Neuronal stem cell (in vitro differentiated cells): ENCODE data around the gene ADARB1.

Source experiments
- DNase-seq: peaks from one replicate; pipeline ENCODE4 v3.0.0-alpha.2; 2013; ENCODE audit warnings: low spot score
- H2AFZ ChIP-seq: one replicate; pipeline ENCODE4 v1.6.1; 2013; ENCODE audit warnings: mild to moderate bottlenecking, low read length, inconsistent platforms
- H2AK5ac ChIP-seq: 2 replicates; pipeline ENCODE4 v1.6.1; 2013; ENCODE audit warnings: low read depth, mild to moderate bottlenecking, inconsistent platforms, low read length, moderate library complexity, mixed read lengths
- H2BK120ac ChIP-seq: 2 replicates; pipeline ENCODE4 v1.6.1; 2013; ENCODE audit warnings: low read depth, mild to moderate bottlenecking, inconsistent platforms, low read length, moderate library complexity, mixed read lengths
- H2BK12ac ChIP-seq: one replicate; pipeline ENCODE4 v1.6.1; 2013; ENCODE audit warnings: low read length, inconsistent platforms
- H2BK15ac ChIP-seq: 2 replicates; pipeline ENCODE4 v1.6.1; 2013; ENCODE audit warnings: mild to moderate bottlenecking, low read length, inconsistent platforms, mixed read lengths
- H2BK5ac ChIP-seq: one replicate; pipeline ENCODE4 v1.6.1; 2013; ENCODE audit warnings: inconsistent platforms, mild to moderate bottlenecking, low read length, moderate library complexity
- H3K14ac ChIP-seq: one replicate; pipeline ENCODE4 v1.6.1; 2013; ENCODE audit warnings: low read length, inconsistent platforms
- H3K18ac ChIP-seq: 2 replicates; pipeline ENCODE4 v1.6.1; 2013; ENCODE audit warnings: low read length, inconsistent platforms
- H3K23ac ChIP-seq: 2 replicates; pipeline ENCODE4 v1.6.1; 2013; ENCODE audit warnings: low read depth, mild to moderate bottlenecking, mixed read lengths, low read length, inconsistent platforms; ENCODE audit not compliant: poor library complexity
- H3K27ac ChIP-seq: replicated peaks from 3 replicates; pipeline ENCODE4 v1.5.1; 2013; ENCODE audit warnings: low read length, inconsistent platforms
- H3K27me3 ChIP-seq, 3 experiments: 2 replicates each; pipeline ENCODE4 v1.6.1; 2013; ENCODE audit warnings: low read length in 3 of 3, mild to moderate bottlenecking in 2 of 3, inconsistent platforms in 1 of 3, low read depth in 1 of 3, mixed read lengths in 1 of 3, moderate library complexity in 1 of 3; ENCODE audit not compliant: control insufficient read depth in 3 of 3, insufficient read depth in 3 of 3
- H3K36me3 ChIP-seq, 2 donors: replicated peaks in 1 of 2; 2 replicates each; pipeline ENCODE4 v1.6.1; 2013; ENCODE audit warnings: low read length in 2 of 2; ENCODE audit not compliant: control insufficient read depth in 2 of 2, insufficient read depth in 2 of 2
- H3K4ac ChIP-seq: 2 replicates; pipeline ENCODE4 v1.6.1; 2013; ENCODE audit warnings: inconsistent platforms, mild to moderate bottlenecking, low read length, moderate library complexity
- H3K4me1 ChIP-seq, 2 donors: 1 replicate in 1 of 2; 2 replicates in 1 of 2; pipeline ENCODE4 v1.6.1; 2013; ENCODE audit warnings: low read length in 2 of 2, low read depth in 1 of 2; ENCODE audit not compliant: control insufficient read depth in 2 of 2, insufficient read depth in 1 of 2
- H3K4me2 ChIP-seq: one replicate; pipeline ENCODE4 v1.6.1; 2013; ENCODE audit warnings: mild to moderate bottlenecking, low read length, inconsistent platforms; ENCODE audit not compliant: insufficient read depth, poor library complexity, severe bottlenecking
- H3K4me3 ChIP-seq, 2 donors: 2 replicates each; pipeline ENCODE4 v1.5.1; 2013; ENCODE audit warnings: low read length in 2 of 2, mild to moderate bottlenecking in 2 of 2, inconsistent platforms in 1 of 2, moderate library complexity in 1 of 2
- H3K79me1 ChIP-seq: one replicate; pipeline ENCODE4 v1.6.1; 2013; ENCODE audit warnings: low read depth, mild to moderate bottlenecking, inconsistent platforms, low read length, moderate library complexity
- H3K9ac ChIP-seq: one replicate; pipeline ENCODE4 v1.6.1; 2013; ENCODE audit warnings: mild to moderate bottlenecking, low read depth, low read length, inconsistent platforms; ENCODE audit not compliant: poor library complexity
- H3K9me3 ChIP-seq, 2 donors: replicated peaks in 1 of 2; 2 replicates each; pipeline versions ENCODE3 to v1.6.1; 2013; ENCODE audit warnings: low read length in 2 of 2, mild to moderate bottlenecking in 2 of 2, inconsistent platforms in 1 of 2, low read depth in 1 of 2, mixed read lengths in 1 of 2, moderate library complexity in 1 of 2; ENCODE audit not compliant: control insufficient read depth in 2 of 2, insufficient read depth in 1 of 2
- H4K8ac ChIP-seq: one replicate; pipeline ENCODE4 v1.6.1; 2013; ENCODE audit warnings: low read depth, mild to moderate bottlenecking, inconsistent platforms, low read length, moderate library complexity
- H4K91ac ChIP-seq: one replicate; pipeline ENCODE4 v1.6.1; 2013; ENCODE audit warnings: low read length, low read depth, mild to moderate bottlenecking, inconsistent platforms; ENCODE audit not compliant: poor library complexity
- WGBS, 2 donors: extraction: QIAGEN DNeasy Blood & Tissue Kit; methylation state at CpG; one replicate each; pipeline ENCODE4 v1.1.7; 2013; ENCODE audit warnings: missing lambda C conversion rate in 2 of 2, mixed read lengths in 1 of 2; ENCODE audit not compliant: insufficient read length in 2 of 2, insufficient replicate concordance in 1 of 2; ENCODE audit errors: extremely low coverage in 2 of 2; 5-methylcytosine and 5-hydroxymethylcytosine counted together

The ADARB1 gene

DNA sequence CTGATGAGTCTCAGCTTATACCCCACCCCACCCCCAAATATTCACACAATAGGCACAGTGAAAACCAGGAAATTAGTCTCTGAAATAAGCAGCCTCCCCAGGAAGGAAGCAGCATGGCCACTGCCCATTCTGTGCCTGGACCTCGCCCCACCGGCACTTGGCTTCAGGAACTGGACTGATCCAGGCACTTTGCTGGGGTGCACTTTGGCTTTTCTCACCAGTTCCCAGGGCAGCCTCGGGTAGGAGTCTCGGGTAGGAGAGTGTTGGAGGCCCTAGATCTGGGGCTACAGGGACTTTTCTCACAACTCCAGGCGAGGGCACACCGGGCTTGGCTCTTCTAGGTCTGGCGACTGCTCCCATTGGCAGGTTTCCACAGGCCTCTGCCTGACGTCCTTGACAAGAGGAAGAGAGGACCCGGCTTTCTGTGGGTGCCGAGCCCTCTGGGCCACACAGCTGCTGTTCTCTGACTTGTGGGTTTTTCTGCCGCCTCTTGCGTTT, 18.7 kb downstream of the ADARB1 start:
- Histone ChIP-seq H3K27ac (no peak overlapping the region), H4K8ac (no peak overlapping the region), H2AFZ (no peak overlapping the region), H3K18ac (no peak overlapping the region), H2BK15ac (no peak overlapping the region), H2BK5ac (no peak overlapping the region), H3K27me3 (no peaks in the 10 kb centered on the region), H3K79me1 (no peaks in the 10 kb centered on the region), H3K36me3 (no peaks in the 10 kb centered on the region), H3K4me3 (no peak overlapping the region), H3K14ac (no peak overlapping the region), H3K4me2 (no peak overlapping the region), H3K9me3 (no peaks in the 10 kb centered on the region), H3K23ac (peak overlapping the region; percentile 77), H3K4me1 (peaks cover 2 to 6% of the 10 kb centered on the region in 2 donors), H4K91ac (no peak overlapping the region), H3K9ac (no peak overlapping the region), H3K4ac (no peak overlapping the region), H2AK5ac (peak overlapping the region; percentile 10), H2BK12ac (no peak overlapping the region), H2BK120ac (no peak overlapping the region)
- DNase-seq, result no peak
- no CpG with 5 or more reads among the region's 12 CpGs for WGBS, 2 donors

GRCh38 chr21:45094412-45094811, 20.0 kb downstream of the ADARB1 start:
- no peak overlapping the region for H3K4me2 ChIP-seq
- no peak for DNase-seq
- peaks cover 2 to 6% of the 10 kb centered on the region in 2 donors for H3K4me1 ChIP-seq
- H2BK120ac ChIP-seq, result no peak overlapping the region
- H2AFZ ChIP-seq, result no peak overlapping the region
- no CpG with 5 or more reads among the region's 7 CpGs for WGBS, 2 donors
- no peak overlapping the region for H2BK5ac ChIP-seq
- no peak overlapping the region for H3K18ac ChIP-seq
- H3K36me3 ChIP-seq, result no peaks in the 10 kb centered on the region
- no peak overlapping the region for H3K4ac ChIP-seq
- no peaks in the 10 kb centered on the region for H3K27me3 ChIP-seq
- no peak overlapping the region for H3K9ac ChIP-seq
- no peak overlapping the region for H3K4me3 ChIP-seq
- no peak overlapping the region for H3K14ac ChIP-seq
- H2BK12ac ChIP-seq, result no peak overlapping the region
- no peak overlapping the region for H3K23ac ChIP-seq
- no peaks in the 10 kb centered on the region for H3K79me1 ChIP-seq
- H3K27ac ChIP-seq, result no peak overlapping the region
- H4K8ac ChIP-seq, result no peak overlapping the region
- no peaks in the 10 kb centered on the region for H3K9me3 ChIP-seq
- no peak overlapping the region for H2AK5ac ChIP-seq
- H4K91ac ChIP-seq, result no peak overlapping the region
- no peak overlapping the region for H2BK15ac ChIP-seq

DNA sequence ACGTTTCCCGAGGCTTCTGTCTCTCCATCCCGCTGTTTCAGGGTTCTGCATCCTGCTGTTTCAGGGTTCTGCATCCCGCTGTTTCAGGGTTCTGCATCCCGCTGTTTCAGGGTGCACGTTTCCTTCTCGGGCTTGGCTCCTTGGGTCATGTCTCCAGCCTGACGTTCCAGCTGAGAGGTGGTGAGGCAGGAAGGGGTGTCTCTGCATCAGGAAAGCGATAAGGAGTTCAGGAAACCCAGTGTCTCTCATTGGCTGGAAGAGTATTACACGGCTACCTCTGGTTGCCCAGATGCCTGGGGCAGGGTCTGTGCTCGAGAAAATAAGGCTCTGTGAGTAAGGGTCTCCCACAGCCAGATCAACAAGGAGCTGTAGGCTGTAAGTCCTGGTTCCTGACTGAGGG, 21.1 kb downstream of the ADARB1 start:
- no peak overlapping the region for H3K23ac ChIP-seq
- DNase-seq, result no peak
- H3K9ac ChIP-seq, result no peak overlapping the region
- H3K79me1 ChIP-seq, result no peaks in the 10 kb centered on the region
- H3K27ac ChIP-seq, result no peak overlapping the region
- H3K27me3 ChIP-seq, result no peaks in the 10 kb centered on the region
- no peak overlapping the region for H3K4me3 ChIP-seq
- no peak overlapping the region for H4K8ac ChIP-seq
- no peak overlapping the region for H2BK5ac ChIP-seq
- no peak overlapping the region for H3K14ac ChIP-seq
- no peak overlapping the region for H2BK120ac ChIP-seq
- H4K91ac ChIP-seq, result no peak overlapping the region
- no peak overlapping the region for H2AFZ ChIP-seq
- no CpG with 5 or more reads among the region's 11 CpGs for WGBS, 2 donors
- H3K9me3 ChIP-seq, result no peaks in the 10 kb centered on the region
- H3K4ac ChIP-seq, result no peak overlapping the region
- H3K4me1 ChIP-seq, result peaks cover 2 to 6% of the 10 kb centered on the region in 2 donors
- no peak overlapping the region for H2BK15ac ChIP-seq
- no peak overlapping the region for H3K4me2 ChIP-seq
- H3K36me3 ChIP-seq, result no peaks in the 10 kb centered on the region
- no peak overlapping the region for H3K18ac ChIP-seq
- H2BK12ac ChIP-seq, result no peak overlapping the region
- no peak overlapping the region for H2AK5ac ChIP-seq

- Histone ChIP-seq H3K9me3 (no peaks in the 10 kb centered on the region), H4K8ac (no peak overlapping the region), H3K4me3 (no peak overlapping the region), H2AFZ (no peak overlapping the region), H3K23ac (no peak overlapping the region), H3K36me3 (no peaks in the 10 kb centered on the region), H2BK120ac (no peak overlapping the region), H3K27me3 (no peaks in the 10 kb centered on the region), H3K27ac (no peak overlapping the region), H3K18ac (no peak overlapping the region), H2BK5ac (no peak overlapping the region), H2BK15ac (no peak overlapping the region), H3K9ac (no peak overlapping the region), H2BK12ac (no peak overlapping the region), H3K79me1 (no peaks in the 10 kb centered on the region), H3K4ac (no peak overlapping the region), H3K4me2 (no peak overlapping the region), H4K91ac (no peak overlapping the region), H3K4me1 (peaks cover 2 to 6% of the 10 kb centered on the region in 2 donors), H3K14ac (no peak overlapping the region), H2AK5ac (no peak overlapping the region)
- no CpG with 5 or more reads among the region's 5 CpGs for WGBS, 2 donors
- DNase-seq, result no peak
These were observed 21.8 kb downstream of the ADARB1 start for GRCh38 chr21:45096217-45096616.
